Heart left ventricle (tissue), 16 donors: ENCODE data around the gene OR14A16. TPM values are rescaled to one million over a fixed set of nuclear protein-coding genes. Genes with fewer than 3 reads are reported as not detected.

Source experiments
- ATAC-seq, 4 donors: fragments of 200-7000 bp; cut with Tn5 transposase; one replicate each; pipeline ENCODE4 v1.9.1; 2020 to 2022; ENCODE audit warnings: moderate library complexity in 4 of 4, mild to moderate bottlenecking in 3 of 4, moderate number of reproducible peaks in 1 of 4
- DNase-seq, 5 donors: peaks; one replicate each; pipeline ENCODE4 v3.0.0-alpha.2; 2020
- H3K27ac ChIP-seq, 12 donors: fragments of 200-600 bp; sonication (generic) in 4 of 12; one replicate each; pipeline versions ENCODE4 v1.5.0 to v1.8.0; 2016 to 2022; ENCODE audit warnings: mild to moderate bottlenecking in 2 of 12
- H3K27me3 ChIP-seq, 9 donors: fragments of 200-600 bp; sonication (generic) in 2 of 9; one replicate each; pipeline versions ENCODE4 v1.5.1 to v1.8.0; 2016 to 2022; ENCODE audit warnings: mild to moderate bottlenecking in 3 of 9
- H3K36me3 ChIP-seq, 9 donors: fragments of 200-600 bp; sonication (generic) in 2 of 9; one replicate each; pipeline versions ENCODE4 v1.5.0 to v1.8.0; 2018 to 2022; ENCODE audit warnings: mild to moderate bottlenecking in 2 of 9
- H3K4me1 ChIP-seq, 12 donors: fragments of 200-600 bp; sonication (generic) in 4 of 12; one replicate each; pipeline versions ENCODE4 v1.5.0 to v1.8.0; 2016 to 2022; ENCODE audit warnings: mild to moderate bottlenecking in 3 of 12
- H3K4me3 ChIP-seq, 12 donors: fragments of 200-600 bp; sonication (generic) in 4 of 12; one replicate each; pipeline versions ENCODE4 v1.5.0 to v1.8.0; 2017 to 2022; ENCODE audit warnings: mild to moderate bottlenecking in 9 of 12, moderate library complexity in 4 of 12
- H3K9me3 ChIP-seq, 12 donors: fragments of 200-600 bp; sonication (generic) in 4 of 12; one replicate each; pipeline versions ENCODE4 v1.5.0 to v1.8.0; 2016 to 2022; ENCODE audit warnings: mild to moderate bottlenecking in 1 of 12
- POLR2A ChIP-seq, 2 donors: fragments of 450-650 bp; IDR thresholded peaks; one replicate each; pipeline ENCODE4 v1.6.1; 2017; ENCODE audit warnings: antibody characterized with exemption in 2 of 2, mild to moderate bottlenecking in 2 of 2, moderate library complexity in 2 of 2
- WGBS, 4 donors: extraction: QIAGEN DNeasy Blood & Tissue Kit in 2 of 4; methylation state at CpG; one replicate each; pipeline versions ENCODE4 v1.1.5 to v1.1.7; 2013 to 2018; 5-methylcytosine and 5-hydroxymethylcytosine counted together
- intact Hi-C, 10 donors: fragments of 100-400 bp; cut with DNase I; formaldehyde crosslinking; loops; one replicate each; pipeline versions ENCODE4 v1.11.1 to v1.14.2; 2022
- polyA plus RNA-seq, 2 donors: library from polyadenylated mRNA; stranded (reverse); fragments of 200-250 nt; gene quantifications; one replicate each; pipeline ENCODE4 v1.2.3, GENCODE V29; 2013
- total RNA-seq, 9 donors: library from RNA; depleted of rRNA in 2 of 9; stranded (reverse); fragments of >200 nt in 2 of 9; fragmentation: NEBNext Ultra II Directional in 3 of 9; extraction: Animal tissue kit (Norgen Biotek cat#: 25700) in 3 of 9; gene quantifications; one replicate each; pipeline versions ENCODE4 v1.1.0 to v1.2.4, GENCODE V29; 2016 to 2023
- TF ChIP-seq, protein P1 (sequence below), 12 donors: fragments of 200-600 bp; sonication (generic) in 4 of 12; IDR thresholded peaks; one replicate each; pipeline versions ENCODE4 v1.5.0 to v1.8.0; 2018 to 2022; ENCODE audit warnings: antibody characterized with exemption in 12 of 12, mild to moderate bottlenecking in 5 of 12
- donor health status: ischemic (EF 13 %, LVEDD 7.1; RV severe dilation, severe dysfunction).
- donor health status: healthy with polysubstance abuse.
- donor health status: DM: no; HTN: yes; CAD: no.
- donor health status: DM: no; HTN: no; CAD: no.
- donor health status: ischemic (EF 25% LVEDD 6.9; RV normal size, moderate dysfunction).
- donor health status: ischemic (EF 25% LVEDD 5.7; RV mildly dilated, moderate dysfunction).
- donor health status: healthy.
- donor health status: DM: yes; HTN: yes; CAD: no.
- donor health status: ischemic (EF 35%, LVEDD 5.7; RV mildly dilated, moderate dysfunction).
- donor health status: nonischemic (EF 11% LVEDD 7.7; RV severe dilation, severe dysfunction).
- donor health status: DM: yes; HTN: yes; CAD: no.
- donor health status: PGD.
- donor health status: ischemic (EF 29% LVEDD 5.4; RV normal size, mild dysfunction).
- donor health status: nonischemic (EF 23%, LVEDD 6.1; RV moderate dilation, normal function).

Gene OR14A16
- total and polyA plus RNA-seq, 11 donors, result not detected

DNA sequence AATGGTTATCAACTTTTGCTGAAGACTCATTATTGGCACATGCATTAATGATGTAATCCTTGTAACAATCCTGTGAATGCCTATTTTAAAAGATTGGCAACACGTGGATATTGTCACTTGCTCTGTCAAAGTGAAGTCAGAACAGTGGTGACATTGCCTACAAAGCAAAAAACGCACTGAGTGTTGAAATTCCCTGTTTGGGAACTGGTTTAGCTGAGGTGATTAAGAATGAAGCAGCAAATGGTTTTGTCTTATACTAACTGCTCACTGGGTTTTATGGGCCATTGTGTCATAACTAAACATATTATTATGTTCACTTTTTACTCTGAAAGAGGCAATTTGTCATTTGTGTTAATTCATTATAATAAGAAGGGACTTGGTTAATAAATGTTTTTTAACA, 11.3 kb downstream of the OR14A16 start:
- H3K9me3 ChIP-seq, result peaks cover 0 to 6% (median 0%) of the 10 kb centered on the region in 12 donors
- no peaks in the 10 kb centered on the region for H3K36me3 ChIP-seq
- no peaks in the 10 kb centered on the region for H3K27me3 ChIP-seq
- no peak overlapping the region for H3K27ac ChIP-seq
- intact Hi-C loops, result no loop called here
- ATAC-seq (no peak), DNase-seq (no peak)
- H3K4me3 ChIP-seq, result no peak overlapping the region
- TF ChIP-seq, protein P1, sequence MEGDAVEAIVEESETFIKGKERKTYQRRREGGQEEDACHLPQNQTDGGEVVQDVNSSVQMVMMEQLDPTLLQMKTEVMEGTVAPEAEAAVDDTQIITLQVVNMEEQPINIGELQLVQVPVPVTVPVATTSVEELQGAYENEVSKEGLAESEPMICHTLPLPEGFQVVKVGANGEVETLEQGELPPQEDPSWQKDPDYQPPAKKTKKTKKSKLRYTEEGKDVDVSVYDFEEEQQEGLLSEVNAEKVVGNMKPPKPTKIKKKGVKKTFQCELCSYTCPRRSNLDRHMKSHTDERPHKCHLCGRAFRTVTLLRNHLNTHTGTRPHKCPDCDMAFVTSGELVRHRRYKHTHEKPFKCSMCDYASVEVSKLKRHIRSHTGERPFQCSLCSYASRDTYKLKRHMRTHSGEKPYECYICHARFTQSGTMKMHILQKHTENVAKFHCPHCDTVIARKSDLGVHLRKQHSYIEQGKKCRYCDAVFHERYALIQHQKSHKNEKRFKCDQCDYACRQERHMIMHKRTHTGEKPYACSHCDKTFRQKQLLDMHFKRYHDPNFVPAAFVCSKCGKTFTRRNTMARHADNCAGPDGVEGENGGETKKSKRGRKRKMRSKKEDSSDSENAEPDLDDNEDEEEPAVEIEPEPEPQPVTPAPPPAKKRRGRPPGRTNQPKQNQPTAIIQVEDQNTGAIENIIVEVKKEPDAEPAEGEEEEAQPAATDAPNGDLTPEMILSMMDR (IDR thresholded peaks at IDR 0.05), result no peak
- no peak for TF ChIP-seq POLR2A (IDR thresholded peaks at IDR 0.05)
- H3K4me1 ChIP-seq, result no peaks in the 10 kb centered on the region
- WGBS, 4 donors, result 38 to 41% (median 39%) methylated on average over 2 of the region's 2 CpGs

DNA sequence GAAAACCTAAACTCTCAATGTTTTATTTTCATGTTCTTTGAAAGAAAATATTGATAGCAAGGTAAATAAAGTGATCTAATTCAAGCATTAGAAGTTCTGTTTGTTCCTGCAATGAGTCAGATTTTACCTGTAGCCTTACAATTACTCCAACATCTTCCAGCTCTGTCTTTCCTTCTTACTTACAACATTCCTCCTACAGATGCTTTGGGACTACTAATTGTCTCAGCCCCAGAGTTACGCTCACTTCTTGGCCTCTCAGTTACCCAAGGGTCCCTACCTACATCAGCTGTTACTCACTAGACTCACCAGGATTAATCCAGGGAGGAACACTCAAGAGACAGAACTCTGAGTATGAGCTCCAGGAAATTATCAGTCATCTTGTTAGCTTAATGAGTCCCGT, 26.4 kb downstream of the OR14A16 start:
- peaks cover 0 to 4% (median 0%) of the 10 kb centered on the region in 12 donors for H3K9me3 ChIP-seq
- ATAC-seq (no peak), DNase-seq (no peak)
- WGBS, 4 donors, result 0 to 45% (median 29%) methylated on average over 2 of the region's 2 CpGs
- H3K36me3 ChIP-seq, result no peaks in the 10 kb centered on the region
- H3K4me1 ChIP-seq, result no peaks in the 10 kb centered on the region
- intact Hi-C loops, result no loop called here
- no peaks in the 10 kb centered on the region for H3K27me3 ChIP-seq
- no peak for TF ChIP-seq POLR2A (IDR thresholded peaks at IDR 0.05)
- TF ChIP-seq, protein P1 (IDR thresholded peaks at IDR 0.05), result no peak
- no peak overlapping the region for H3K27ac ChIP-seq
- H3K4me3 ChIP-seq, result no peak overlapping the region

DNA sequence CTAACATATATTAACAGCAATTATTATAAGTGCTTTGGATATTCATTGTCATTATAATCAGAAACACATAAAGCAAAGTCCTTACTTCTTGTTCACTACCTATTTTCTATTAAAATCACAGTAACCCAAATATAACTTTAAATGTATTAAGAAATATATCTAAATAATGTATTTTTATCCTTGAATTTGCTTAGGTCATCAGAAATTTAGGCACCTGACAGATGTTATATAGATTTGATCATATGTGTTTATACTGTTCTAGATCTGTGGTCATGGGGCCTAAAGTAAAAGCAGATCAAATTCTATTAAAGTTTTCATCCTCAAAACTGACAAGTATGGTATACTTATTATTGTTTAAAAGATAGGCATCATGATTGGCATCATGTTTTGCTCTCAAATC, 54.3 kb downstream of the OR14A16 start:
- no peaks in the 10 kb centered on the region for H3K27me3 ChIP-seq
- H3K4me3 ChIP-seq, result no peak overlapping the region
- intact Hi-C loops, result no loop called here
- ATAC-seq (no peak), DNase-seq (no peak)
- H3K9me3 ChIP-seq, result peaks cover 0 to 3% (median 0%) of the 10 kb centered on the region in 12 donors
- no peaks in the 10 kb centered on the region for H3K4me1 ChIP-seq
- no peak for TF ChIP-seq POLR2A (IDR thresholded peaks at IDR 0.05)
- TF ChIP-seq, protein P1 (IDR thresholded peaks at IDR 0.05), result no peak
- H3K27ac ChIP-seq, result no peak overlapping the region
- H3K36me3 ChIP-seq, result no peaks in the 10 kb centered on the region

Other genes with a start within 250 kb of the OR14A16 start
- gene OR2G2, start 235.8 kb downstream of the OR14A16 start, total RNA-seq, result not detected
- not detected for gene OR2G2, start 235.8 kb downstream of the OR14A16 start, polyA plus RNA-seq
- gene OR2G3, start 218.5 kb downstream of the OR14A16 start, total RNA-seq, result not detected
- gene OR2G3, start 218.5 kb downstream of the OR14A16 start, polyA plus RNA-seq, result not detected
- gene OR13G1, start 144.4 kb downstream of the OR14A16 start, total RNA-seq, result not detected
- not detected for gene OR13G1, start 144.4 kb downstream of the OR14A16 start, polyA plus RNA-seq
- not detected for gene OR6F1, start 107.5 kb downstream of the OR14A16 start, total RNA-seq
- not detected for gene OR6F1, start 107.5 kb downstream of the OR14A16 start, polyA plus RNA-seq
- not detected for gene OR14K1, start 85.5 kb downstream of the OR14A16 start, total RNA-seq
- not detected for gene OR14K1, start 85.5 kb downstream of the OR14A16 start, polyA plus RNA-seq
- gene OR14A2, start 76.0 kb downstream of the OR14A16 start, total RNA-seq, result not detected
- gene OR14A2, start 76.0 kb downstream of the OR14A16 start, polyA plus RNA-seq, result not detected
- gene OR1C1, start 63.6 kb downstream of the OR14A16 start, total RNA-seq, result not detected
- not detected for gene OR1C1, start 63.6 kb downstream of the OR14A16 start, polyA plus RNA-seq
- gene OR11L1, start 17.8 kb upstream of the OR14A16 start, total RNA-seq, result not detected
- not detected for gene OR11L1, start 17.8 kb upstream of the OR14A16 start, polyA plus RNA-seq
- gene TRIM58, start 33.1 kb upstream of the OR14A16 start, total RNA-seq, result 1 to 10 TPM in 2 of 9 donors, under 1 TPM in 6, not detected in 1; 0.15 to 9.6 (median 0.37) TPM
- gene TRIM58, start 33.1 kb upstream of the OR14A16 start, polyA plus RNA-seq, result under 1 TPM in 1 of 2 donors, not detected in 1; 0.11 TPM
- 1 to 10 TPM in 1 of 9 donors, under 1 TPM in 1, not detected in 7; 0.91 to 1.7 TPM for gene OR2W3, start 71.5 kb upstream of the OR14A16 start, total RNA-seq
- gene OR2W3, start 71.5 kb upstream of the OR14A16 start, polyA plus RNA-seq, result not detected
- gene OR2T8, start 96.1 kb upstream of the OR14A16 start, total RNA-seq, result not detected
- gene OR2T8, start 96.1 kb upstream of the OR14A16 start, polyA plus RNA-seq, result not detected
- not detected for gene OR2AJ1, start 100.8 kb upstream of the OR14A16 start, total RNA-seq
- not detected for gene OR2AJ1, start 100.8 kb upstream of the OR14A16 start, polyA plus RNA-seq
- not detected for gene OR2L8, start 124.7 kb upstream of the OR14A16 start, total RNA-seq
- gene OR2L8, start 124.7 kb upstream of the OR14A16 start, polyA plus RNA-seq, result not detected
- under 1 TPM in 1 of 9 donors, not detected in 8; 0.25 TPM for gene OR2AK2, start 141.1 kb upstream of the OR14A16 start, total RNA-seq
- not detected for gene OR2AK2, start 141.1 kb upstream of the OR14A16 start, polyA plus RNA-seq
- not detected for gene OR2L5, start 189.5 kb upstream of the OR14A16 start, total RNA-seq
- gene OR2L5, start 189.5 kb upstream of the OR14A16 start, polyA plus RNA-seq, result not detected
- gene OR2L2, start 206.0 kb upstream of the OR14A16 start, total RNA-seq, result under 1 TPM in 1 of 9 donors, not detected in 8; 0.07 TPM
- gene OR2L2, start 206.0 kb upstream of the OR14A16 start, polyA plus RNA-seq, result not detected
- not detected for gene OR2L3, start 222.7 kb upstream of the OR14A16 start, total RNA-seq
- gene OR2L3, start 222.7 kb upstream of the OR14A16 start, polyA plus RNA-seq, result not detected